Measurements from ENCODE around the gene LRRC75B.

DNA sequence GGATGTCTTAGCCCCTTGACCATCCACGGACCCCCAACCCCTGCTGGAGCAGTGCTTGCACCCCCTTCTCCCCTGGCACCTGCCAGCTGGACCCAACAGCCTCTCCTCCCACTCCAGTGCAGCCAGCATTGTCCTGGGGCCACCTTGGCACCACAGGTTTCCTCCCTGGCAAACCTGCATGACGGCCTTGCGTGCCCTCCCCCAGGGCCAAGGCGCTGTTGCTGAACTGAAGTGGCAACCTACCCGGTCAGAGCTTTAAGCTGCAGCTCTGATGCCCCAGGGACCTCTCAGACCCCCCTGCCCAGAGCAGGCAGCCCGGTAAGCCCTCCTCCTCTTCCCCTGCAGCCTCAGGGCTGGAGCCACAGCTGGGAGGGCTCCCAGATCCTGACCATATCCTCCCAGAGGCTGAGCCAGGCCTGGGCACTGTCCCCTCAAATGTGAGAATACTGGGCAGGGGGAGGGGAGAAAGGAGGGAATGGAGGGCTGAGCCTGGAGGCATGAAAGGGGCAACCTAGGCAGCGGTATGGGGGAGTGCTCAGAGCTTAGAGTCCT is 1.8 kb upstream of the LRRC75B start:
- no peak for TF ChIP-seq POLR2AphosphoS5 (IDR thresholded peaks at IDR 0.05; ENCODE audit: low read depth, low read length)
- no peak for TF ChIP-seq REST (IDR thresholded peaks at IDR 0.05; ENCODE audit: insufficient read depth in 1 of 2, low read depth in 2 of 2, low read length in 2 of 2)
- TF ChIP-seq SIN3A (IDR thresholded peaks at IDR 0.05; ENCODE audit: borderline replicate concordance, insufficient read depth, low read length) = no peak
- no peak for TF ChIP-seq TAF1 (IDR thresholded peaks at IDR 0.05; ENCODE audit: borderline replicate concordance, insufficient read depth, low read length)
- no peak for TF ChIP-seq FOXP2 (optimal IDR thresholded peaks at IDR 0.05; ENCODE audit: borderline replicate concordance, extremely low read depth, extremely low read length, insufficient read depth)

All from PFSK-1 (cell line).